ENCODE data around the gene ACOX3.

ACOX3 gene

GRCh38 chr4:8336412-8337075, 104.0 kb downstream of the ACOX3 start:
- DNase-seq (ENCODE audit: low read depth in 3 of 3) = no peak

- no peak for DNase-seq (ENCODE audit: low read depth in 3 of 3)
Measured at GRCh38 chr4:8335848-8336247, 104.7 kb downstream of the ACOX3 start.

GRCh38 chr4:8334786-8335460, 105.6 kb downstream of the ACOX3 start:
- DNase-seq (ENCODE audit: low read depth in 3 of 3) = no peak

- no peak for DNase-seq (ENCODE audit: low read depth in 3 of 3)
Measured at GRCh38 chr4:8333726-8334460, 106.6 kb downstream of the ACOX3 start.

- DNase-seq (ENCODE audit: low read depth in 3 of 3) = no peak
Measured at GRCh38 chr4:8332891-8333331, 107.6 kb downstream of the ACOX3 start.

- DNase-seq (ENCODE audit: low read depth in 3 of 3) = no peak
Measured at GRCh38 chr4:8332038-8332857, 108.3 kb downstream of the ACOX3 start.

GRCh38 chr4:8331575-8331955, 109.0 kb downstream of the ACOX3 start:
- no peak for DNase-seq (ENCODE audit: low read depth in 3 of 3)

- no peak for DNase-seq (ENCODE audit: low read depth in 3 of 3)
Measured at GRCh38 chr4:8330821-8331574, 109.5 kb downstream of the ACOX3 start.

GRCh38 chr4:8329859-8330761, 110.4 kb downstream of the ACOX3 start:
- no peak for DNase-seq (ENCODE audit: low read depth in 3 of 3)

GRCh38 chr4:8329560-8329858, 111.0 kb downstream of the ACOX3 start:
- no peak for DNase-seq (ENCODE audit: low read depth in 3 of 3)

- DNase-seq (ENCODE audit: low read depth in 3 of 3) = no peak
Measured at GRCh38 chr4:8328866-8329559, 111.5 kb downstream of the ACOX3 start.

GRCh38 chr4:8328456-8328855, 112.1 kb downstream of the ACOX3 start:
- no peak for DNase-seq (ENCODE audit: low read depth in 3 of 3)

- DNase-seq (ENCODE audit: low read depth in 3 of 3) = no peak
Measured at GRCh38 chr4:8326206-8326605, 114.3 kb downstream of the ACOX3 start.

GRCh38 chr4:8325291-8325973, 115.1 kb downstream of the ACOX3 start:
- DNase-seq (ENCODE audit: low read depth in 3 of 3) = no peak

GRCh38 chr4:8324640-8325239, 115.8 kb downstream of the ACOX3 start:
- DNase-seq (ENCODE audit: low read depth in 3 of 3) = no peak

- no peak for DNase-seq (ENCODE audit: low read depth in 3 of 3)
Measured at GRCh38 chr4:8323947-8324555, 116.5 kb downstream of the ACOX3 start.

GRCh38 chr4:8322794-8323704, 117.5 kb downstream of the ACOX3 start:
- no peak for DNase-seq (ENCODE audit: low read depth in 3 of 3)

All from stimulated activated CD4-positive, alpha-beta T cell treated with anti-CD3 and anti-CD28 coated beads, TNF-alpha, amount 100 ng/mL, for 4 hours (primary cell).